K562 (cell line): ENCODE data around the gene C11orf98. TPM values are rescaled to one million over a fixed set of nuclear protein-coding genes. Genes with fewer than 3 reads are reported as not detected.

Experiments
- CCNT2 ChIP-seq: IDR thresholded peaks from 2 replicates; pipeline ENCODE4 v1.6.1; 2011; ENCODE audit warnings: borderline replicate concordance, low read depth, mild to moderate bottlenecking, moderate library complexity, mixed read lengths, low read length; ENCODE audit not compliant: insufficient read length; ENCODE audit errors: extremely low read depth
- CHD1 ChIP-seq: fragments of 200-600 bp; sonication (generic); IDR thresholded peaks from one replicate; pipeline ENCODE4 v1.6.1; 2012; ENCODE audit warnings: mild to moderate bottlenecking, moderate library complexity, low read length, inconsistent platforms
- CREBBP ChIP-seq: IDR thresholded peaks from one replicate; pipeline ENCODE4 v1.6.1; 2012; ENCODE audit warnings: low read depth, mild to moderate bottlenecking, control low read depth, inconsistent platforms, low read length
- HDAC1 ChIP-seq, 2 experiments: fragments of 450-650 bp; IDR thresholded peaks; 2 replicates each; pipeline ENCODE4 v1.6.1; 2016 to 2017; ENCODE audit warnings: inconsistent platforms in 1 of 2, mild to moderate bottlenecking in 1 of 2, moderate library complexity in 1 of 2
- ILK ChIP-seq: fragments of 450-650 bp; IDR thresholded peaks from 2 replicates; pipeline ENCODE4 v1.6.1; 2016; ENCODE audit warnings: missing genetic modification characterization, low read depth, mild to moderate bottlenecking, missing compliant biosample characterization, moderate library complexity, borderline replicate concordance
- IRF9 ChIP-seq: fragments of 450-650 bp; IDR thresholded peaks from 2 replicates; pipeline ENCODE4 v1.6.1; 2016; ENCODE audit warnings: missing biosample characterization, missing genetic modification characterization
- KDM1A ChIP-seq, 2 experiments: fragments of 450-650 bp; IDR thresholded peaks; 2 replicates each; pipeline ENCODE4 v1.6.1; 2016; ENCODE audit warnings: mild to moderate bottlenecking in 2 of 2
- MAFF ChIP-seq: IDR thresholded peaks from 2 replicates; pipeline ENCODE4 v1.6.1; 2012; ENCODE audit warnings: low read length, improper control_type of control experiment
- MAZ ChIP-seq, 2 experiments: fragments of 450-650 bp in 1 of 2; sonication (generic) in 1 of 2; formaldehyde crosslinking; IDR thresholded peaks in 1 of 2; conservative IDR thresholded peaks in 1 of 2; 2 replicates each; pipeline versions ENCODE4 v1.4.0 to v1.5.0; 2020; ENCODE audit warnings: mild to moderate bottlenecking in 1 of 2, missing genetic modification reagents in 1 of 2
- NR2C2 ChIP-seq, 2 experiments: fragments of 200-800 bp in 1 of 2; sonication (Bioruptor generic) in 1 of 2; sonication (generic) in 1 of 2; formaldehyde crosslinking in 1 of 2; IDR thresholded peaks; 2 replicates each; pipeline versions ENCODE4 v1.6.1 to v1.8.0; 2016 to 2022; ENCODE audit warnings: mild to moderate bottlenecking in 1 of 2, missing compliant biosample characterization in 1 of 2, missing genetic modification characterization in 1 of 2, missing genetic modification reagents in 1 of 2
- SMARCE1 ChIP-seq: fragments of 450-650 bp; IDR thresholded peaks from 2 replicates; pipeline ENCODE4 v1.7.1; 2016; ENCODE audit warnings: mild to moderate bottlenecking
- THRA ChIP-seq: fragments of 450-650 bp; IDR thresholded peaks from 2 replicates; pipeline ENCODE4 v1.6.1; 2017; ENCODE audit warnings: mild to moderate bottlenecking, moderate library complexity
- ZFX ChIP-seq: sonication (generic); formaldehyde crosslinking; IDR thresholded peaks from 2 replicates; pipeline ENCODE4 v1.8.0; 2022; ENCODE audit warnings: mild to moderate bottlenecking, missing genetic modification reagents, moderate library complexity
- ZNF134 ChIP-seq: fragments of 250-450 bp; sonication (Bioruptor Pico); conservative IDR thresholded peaks from 2 replicates; pipeline ENCODE4 v1.4.0; 2020
- ZNF24 ChIP-seq: fragments of 450-650 bp; IDR thresholded peaks from 2 replicates; pipeline ENCODE4 v1.6.1; 2016
- ZNF41 ChIP-seq: fragments of 250-450 bp; sonication (Bioruptor Pico); conservative IDR thresholded peaks from 2 replicates; pipeline ENCODE4 v1.4.0; 2020; ENCODE audit warnings: mild to moderate bottlenecking
- ZNF766 ChIP-seq: fragments of 200-800 bp; sonication (Bioruptor generic); conservative IDR thresholded peaks from 2 replicates; pipeline ENCODE4 v1.6.1; 2016; ENCODE audit warnings: missing genetic modification characterization, missing compliant biosample characterization
- polyA plus RNA-seq, 8 experiments: library from polyadenylated mRNA; depleted of rRNA in 4 of 8; stranded (reverse) in 5 of 8; unstranded in 3 of 8; fragments of >200 nt; fragmentation: Nextera tagmentation in 2 of 8; fragmentation: Illumina TruSeq in 1 of 8; extraction: Ambion mirVana in 2 of 8; extraction: Trizol in 1 of 8; gene quantifications; 2 replicates each; pipeline versions ENCODE4 v1.2.1 to v1.2.3, GENCODE V29; 2011 to 2014; ENCODE audit warnings: inconsistent platforms in 1 of 8, missing spikeins in 1 of 8
- total RNA-seq, 7 experiments: library from RNA; depleted of rRNA in 6 of 7; stranded (reverse); fragments of >200 nt in 6 of 7; fragmentation: Illumina TruSeq in 2 of 7; extraction: Trizol in 2 of 7; gene quantifications; 2 replicates each; pipeline versions ENCODE4 v1.2.1 to v1.2.3, GENCODE V29; 2011 to 2021; ENCODE audit warnings: low replicate concordance in 1 of 7
- TF ChIP-seq, protein P1 (sequence below): fragments of 250-450 bp; sonication (Bioruptor Pico); IDR thresholded peaks from 2 replicates; pipeline ENCODE4 v1.9.0; 2021; ENCODE audit warnings: mild to moderate bottlenecking, inconsistent platforms
- TF ChIP-seq, protein P2 (sequence below): fragments of 250-450 bp; sonication (Bioruptor Pico); IDR thresholded peaks from 2 replicates; pipeline ENCODE4 v1.4.0; 2020
- TF ChIP-seq, protein P3 (sequence below): sonication (generic); IDR thresholded peaks from 2 replicates; pipeline ENCODE4 v1.6.1; 2016

C11orf98 gene
- total and polyA plus RNA-seq, 9 of the 15 experiments (the other 6 are each of a cell fraction or from before 2014, with no cell fraction given): 103 to 352 (median 218) TPM

DNA sequence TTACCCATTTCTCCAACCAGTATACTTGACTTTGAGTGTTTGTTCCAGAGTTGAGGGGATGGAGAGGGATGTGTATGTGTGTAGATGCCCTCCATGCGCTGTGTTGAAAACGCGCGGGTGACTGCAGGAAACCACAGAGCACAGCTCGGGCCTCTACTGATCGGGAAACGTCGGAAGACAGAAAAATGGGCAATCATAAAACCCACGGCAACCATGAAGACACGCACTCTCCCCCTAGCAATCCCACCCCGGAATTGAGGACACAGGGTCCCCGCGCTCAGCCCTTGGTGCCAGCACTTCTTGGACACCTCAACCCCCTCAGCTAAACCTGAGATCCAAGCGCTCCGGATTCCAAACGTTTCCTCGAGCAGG is 6.2 kb upstream of the C11orf98 start (continued):
- TF ChIP-seq, protein P1, sequence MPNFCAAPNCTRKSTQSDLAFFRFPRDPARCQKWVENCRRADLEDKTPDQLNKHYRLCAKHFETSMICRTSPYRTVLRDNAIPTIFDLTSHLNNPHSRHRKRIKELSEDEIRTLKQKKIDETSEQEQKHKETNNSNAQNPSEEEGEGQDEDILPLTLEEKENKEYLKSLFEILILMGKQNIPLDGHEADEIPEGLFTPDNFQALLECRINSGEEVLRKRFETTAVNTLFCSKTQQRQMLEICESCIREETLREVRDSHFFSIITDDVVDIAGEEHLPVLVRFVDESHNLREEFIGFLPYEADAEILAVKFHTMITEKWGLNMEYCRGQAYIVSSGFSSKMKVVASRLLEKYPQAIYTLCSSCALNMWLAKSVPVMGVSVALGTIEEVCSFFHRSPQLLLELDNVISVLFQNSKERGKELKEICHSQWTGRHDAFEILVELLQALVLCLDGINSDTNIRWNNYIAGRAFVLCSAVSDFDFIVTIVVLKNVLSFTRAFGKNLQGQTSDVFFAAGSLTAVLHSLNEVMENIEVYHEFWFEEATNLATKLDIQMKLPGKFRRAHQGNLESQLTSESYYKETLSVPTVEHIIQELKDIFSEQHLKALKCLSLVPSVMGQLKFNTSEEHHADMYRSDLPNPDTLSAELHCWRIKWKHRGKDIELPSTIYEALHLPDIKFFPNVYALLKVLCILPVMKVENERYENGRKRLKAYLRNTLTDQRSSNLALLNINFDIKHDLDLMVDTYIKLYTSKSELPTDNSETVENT (CRISPR knock-in tag): no peak
- TF ChIP-seq HDAC1 (IDR thresholded peaks at IDR 0.05) (no peak; a peak in 1 of 4 replicates), CCNT2 (no peak), ILK (tag) (no peak), ZNF41 (CRISPR knock-in tag) (no peak), MAFF (no peak), THRA (no peak), ZNF766 (peak; percentile 78), ZFX (CRISPR knock-in tag) (peak; percentile 87), SMARCE1 (no peak), ZNF24 (no peak), CHD1 (no peak), KDM1A (IDR thresholded peaks at IDR 0.05) (no peak; a peak in 1 of 4 replicates), CREBBP (no peak), MAZ (CRISPR knock-in tag; conservative IDR thresholded peaks at IDR 0.05 in 1 of 2, IDR thresholded peaks at IDR 0.05 in 1 of 2) (no peak), NR2C2 (CRISPR knock-in tag; IDR thresholded peaks at IDR 0.05) (no peak), NR2C2 (tag; IDR thresholded peaks at IDR 0.05) (no peak), IRF9 (tag) (no peak), ZNF134 (CRISPR knock-in tag) (no peak)
- TF ChIP-seq, protein P2, sequence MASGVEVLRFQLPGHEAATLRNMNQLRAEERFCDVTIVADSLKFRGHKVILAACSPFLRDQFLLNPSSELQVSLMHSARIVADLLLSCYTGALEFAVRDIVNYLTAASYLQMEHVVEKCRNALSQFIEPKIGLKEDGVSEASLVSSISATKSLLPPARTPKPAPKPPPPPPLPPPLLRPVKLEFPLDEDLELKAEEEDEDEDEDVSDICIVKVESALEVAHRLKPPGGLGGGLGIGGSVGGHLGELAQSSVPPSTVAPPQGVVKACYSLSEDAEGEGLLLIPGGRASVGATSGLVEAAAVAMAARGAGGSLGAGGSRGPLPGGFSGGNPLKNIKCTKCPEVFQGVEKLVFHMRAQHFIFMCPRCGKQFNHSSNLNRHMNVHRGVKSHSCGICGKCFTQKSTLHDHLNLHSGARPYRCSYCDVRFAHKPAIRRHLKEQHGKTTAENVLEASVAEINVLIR (CRISPR knock-in tag): no peak
- TF ChIP-seq, protein P3, sequence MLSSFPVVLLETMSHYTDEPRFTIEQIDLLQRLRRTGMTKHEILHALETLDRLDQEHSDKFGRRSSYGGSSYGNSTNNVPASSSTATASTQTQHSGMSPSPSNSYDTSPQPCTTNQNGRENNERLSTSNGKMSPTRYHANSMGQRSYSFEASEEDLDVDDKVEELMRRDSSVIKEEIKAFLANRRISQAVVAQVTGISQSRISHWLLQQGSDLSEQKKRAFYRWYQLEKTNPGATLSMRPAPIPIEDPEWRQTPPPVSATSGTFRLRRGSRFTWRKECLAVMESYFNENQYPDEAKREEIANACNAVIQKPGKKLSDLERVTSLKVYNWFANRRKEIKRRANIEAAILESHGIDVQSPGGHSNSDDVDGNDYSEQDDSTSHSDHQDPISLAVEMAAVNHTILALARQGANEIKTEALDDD: no peak
